HT1080 (cell line): ENCODE results near the gene ZBTB26. TPM values are rescaled to one million over a fixed set of nuclear protein-coding genes. Genes with fewer than 3 reads are reported as not detected.
A peak's percentile ranks its signal among the peaks of the same experiment; 100 is the strongest.

ENCODE experiments used
- DNase-seq: peaks from one replicate; pipeline ENCODE4 v3.0.0-alpha.2; 2015; ENCODE audit warnings: low read depth
- polyA plus RNA-seq, 2 experiments: library from polyadenylated mRNA; depleted of rRNA; stranded (reverse); fragments of >200 nt; gene quantifications; 2 replicates each; pipeline ENCODE4 v1.2.3, GENCODE V29; 2015
- total RNA-seq: library from RNA; depleted of rRNA; stranded (reverse); fragments of >200 nt; shearing (Covaris generic); gene quantifications from 2 replicates; pipeline ENCODE4 v1.2.3, GENCODE V29; 2014; rRNA removed

Gene ZBTB26
- total RNA-seq = 4.2 and 5.4 TPM in 2 replicates
- 8.0 and 10.4 TPM in 2 replicates for polyA plus RNA-seq (2015; cell fraction: cytosol; rRNA removed)
- polyA plus RNA-seq (2015; cell fraction: nucleus; rRNA removed) = 13.7 and 17.2 TPM in 2 replicates

GRCh38 chr9:122931226-122932121 lies at the start of gene ZBTB26:
TSS of gene ZBTB26 (minus strand) at chr9:122931512. CDS start at chr9:122919934, 11,578 bp downstream.
- DNase-seq = peak; percentile 94

- DNase-seq = no peak
Measured at GRCh38 chr9:122978601-122979000, 47.3 kb upstream of the ZBTB26 start.

- no peak for DNase-seq
Measured at GRCh38 chr9:122975196-122975595, 43.9 kb upstream of the ZBTB26 start.

GRCh38 chr9:122961139-122961538 lies 29.8 kb upstream of the ZBTB26 start:
- no peak for DNase-seq

- no peak for DNase-seq
Measured at GRCh38 chr9:122955961-122956360, 24.6 kb upstream of the ZBTB26 start.

- peak; percentile 36 for DNase-seq
Measured at GRCh38 chr9:122954253-122954691, 23.0 kb upstream of the ZBTB26 start.

- no peak for DNase-seq
Measured at GRCh38 chr9:122951056-122951455, 19.7 kb upstream of the ZBTB26 start.

GRCh38 chr9:122950263-122950662 lies 19.0 kb upstream of the ZBTB26 start:
- DNase-seq = no peak

GRCh38 chr9:122949696-122950095 lies 18.4 kb upstream of the ZBTB26 start:
- no peak for DNase-seq

- DNase-seq = no peak
Measured at GRCh38 chr9:122948313-122948712, 17.0 kb upstream of the ZBTB26 start.

- DNase-seq = no peak
Measured at GRCh38 chr9:122946461-122947005, 15.2 kb upstream of the ZBTB26 start.

- no peak for DNase-seq
Measured at GRCh38 chr9:122944960-122945888, 13.9 kb upstream of the ZBTB26 start.

GRCh38 chr9:122941582-122942234 lies 10.4 kb upstream of the ZBTB26 start:
- no peak for DNase-seq

- DNase-seq = peak; percentile 96
Measured at GRCh38 chr9:122940749-122941581, 9.7 kb upstream of the ZBTB26 start, which contains the start of gene RABGAP1. TSS of gene RABGAP1 (plus strand) at chr9:122941020. CDS start at chr9:122957060, 16,040 bp downstream.

GRCh38 chr9:122940454-122940748 lies 9.1 kb upstream of the ZBTB26 start:
- DNase-seq = no peak

GRCh38 chr9:122939601-122940000 lies 8.3 kb upstream of the ZBTB26 start:
- DNase-seq = no peak

- DNase-seq = no peak
Measured at GRCh38 chr9:122936883-122937282, 5.6 kb upstream of the ZBTB26 start.

GRCh38 chr9:122936464-122936863 lies 5.2 kb upstream of the ZBTB26 start:
- DNase-seq = no peak

GRCh38 chr9:122930541-122931225 lies 629 bp downstream of the ZBTB26 start:
- no peak for DNase-seq
